Body of pancreas (tissue), 4 donors: Measurements from ENCODE around the gene AUTS2.

Experiments used
- POLR2A ChIP-seq, 3 donors: fragments of 450-650 bp; IDR thresholded peaks; one replicate each; pipeline ENCODE4 v1.6.1; 2016; ENCODE audit warnings: antibody characterized with exemption in 3 of 3, mild to moderate bottlenecking in 2 of 3
- TF ChIP-seq, protein P1 (sequence below), 7 experiments: fragments of 450-650 bp in 4 of 7; fragments of 200-600 bp in 3 of 7; sonication (generic) in 3 of 7; IDR thresholded peaks; one replicate each; pipeline ENCODE4 v1.5.1; 2016 to 2019; ENCODE audit warnings: antibody characterized with exemption in 7 of 7

DNA sequence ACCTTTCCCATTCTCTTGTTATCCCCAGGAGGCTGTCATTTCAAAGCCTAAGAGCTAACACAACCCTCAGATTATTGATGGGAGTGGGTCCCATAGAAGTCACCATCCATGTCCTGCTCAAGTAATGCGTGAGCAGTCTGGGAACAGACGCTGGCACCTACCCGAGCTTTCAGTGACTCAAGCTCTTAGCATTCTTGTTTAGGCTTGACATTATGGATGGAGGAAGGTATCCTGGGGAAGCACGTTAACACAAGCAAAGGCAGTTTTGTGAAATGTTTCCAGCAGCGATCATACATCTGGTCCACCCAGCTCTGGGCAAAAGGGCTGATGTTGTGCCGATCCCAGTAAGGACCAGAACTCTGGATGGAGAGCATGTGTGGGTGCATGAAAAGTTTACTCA lies 30.0 kb upstream of the AUTS2 start:
- TF ChIP-seq, protein P1, sequence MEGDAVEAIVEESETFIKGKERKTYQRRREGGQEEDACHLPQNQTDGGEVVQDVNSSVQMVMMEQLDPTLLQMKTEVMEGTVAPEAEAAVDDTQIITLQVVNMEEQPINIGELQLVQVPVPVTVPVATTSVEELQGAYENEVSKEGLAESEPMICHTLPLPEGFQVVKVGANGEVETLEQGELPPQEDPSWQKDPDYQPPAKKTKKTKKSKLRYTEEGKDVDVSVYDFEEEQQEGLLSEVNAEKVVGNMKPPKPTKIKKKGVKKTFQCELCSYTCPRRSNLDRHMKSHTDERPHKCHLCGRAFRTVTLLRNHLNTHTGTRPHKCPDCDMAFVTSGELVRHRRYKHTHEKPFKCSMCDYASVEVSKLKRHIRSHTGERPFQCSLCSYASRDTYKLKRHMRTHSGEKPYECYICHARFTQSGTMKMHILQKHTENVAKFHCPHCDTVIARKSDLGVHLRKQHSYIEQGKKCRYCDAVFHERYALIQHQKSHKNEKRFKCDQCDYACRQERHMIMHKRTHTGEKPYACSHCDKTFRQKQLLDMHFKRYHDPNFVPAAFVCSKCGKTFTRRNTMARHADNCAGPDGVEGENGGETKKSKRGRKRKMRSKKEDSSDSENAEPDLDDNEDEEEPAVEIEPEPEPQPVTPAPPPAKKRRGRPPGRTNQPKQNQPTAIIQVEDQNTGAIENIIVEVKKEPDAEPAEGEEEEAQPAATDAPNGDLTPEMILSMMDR (IDR thresholded peaks at IDR 0.05), result no peak
- TF ChIP-seq POLR2A (IDR thresholded peaks at IDR 0.05), result no peak
